Activated T-cell treated with anti-CD3 and anti-CD28 coated beads, Interleukin-2, amount 50 U/mL, for 24 hours (primary cell): Measurements from ENCODE around the gene CNTNAP3.
"Not testable (repeated sequence)": the region's sequence is repeated elsewhere in the genome, so short reads cannot be mapped to it uniquely, and the experiment has no call there.

Source experiments
- DNase-seq: peaks from one replicate; pipeline ENCODE4 v3.0.0-alpha.2; 2020
- H3K27ac Mint-ChIP-seq: 2 replicates; pipeline ENCODE4 v1.8.0; 2020; ENCODE audit warnings: mild to moderate bottlenecking, mixed read lengths
- H3K27me3 Mint-ChIP-seq: 2 replicates; pipeline ENCODE4 v1.8.0; 2020; ENCODE audit warnings: mixed read lengths
- H3K36me3 Mint-ChIP-seq: 2 replicates; pipeline ENCODE4 v1.8.0; 2020; ENCODE audit warnings: low read depth, mixed read lengths
- H3K4me1 Mint-ChIP-seq: 2 replicates; pipeline ENCODE4 v1.8.0; 2020; ENCODE audit warnings: low read depth, mixed read lengths
- H3K4me3 Mint-ChIP-seq: 2 replicates; pipeline ENCODE4 v1.8.0; 2020; ENCODE audit warnings: mild to moderate bottlenecking, moderate library complexity, mixed read lengths
- H3K9me3 Mint-ChIP-seq: 2 replicates; pipeline ENCODE4 v1.8.0; 2020; ENCODE audit warnings: mixed read lengths

The CNTNAP3 gene

GRCh38 chr9:39108145-39108544 is 179.8 kb downstream of the CNTNAP3 start:
- H3K27me3 Mint-ChIP-seq, result peaks cover 2% of the 10 kb centered on the region
- H3K36me3 Mint-ChIP-seq, result no peaks in the 10 kb centered on the region
- no peak for DNase-seq
- no peak overlapping the region for H3K27ac Mint-ChIP-seq
- H3K4me3 Mint-ChIP-seq, result no peak overlapping the region
- no peaks in the 10 kb centered on the region for H3K4me1 Mint-ChIP-seq
- no peaks in the 10 kb centered on the region for H3K9me3 Mint-ChIP-seq

DNA sequence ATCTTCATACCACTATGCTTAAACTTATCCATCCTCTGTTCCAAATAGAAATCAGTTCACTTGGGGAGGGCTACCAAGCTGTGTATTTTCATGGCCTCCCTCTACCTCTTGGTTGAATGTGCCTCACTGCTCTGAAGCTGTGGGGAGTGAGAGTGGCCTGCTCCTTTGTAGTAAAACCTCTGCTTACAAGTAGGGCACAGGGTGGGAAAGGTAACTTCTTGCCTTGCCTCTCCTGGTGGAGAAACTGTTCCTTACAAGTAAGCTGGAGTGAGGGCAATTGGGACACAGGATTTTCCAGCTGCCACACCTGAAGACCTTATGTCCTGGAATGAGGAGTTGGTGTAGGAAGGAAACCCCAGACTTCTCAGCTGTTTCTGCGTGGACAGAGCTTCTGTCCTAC is 190.8 kb downstream of the CNTNAP3 start:
- not testable (repeated sequence) for DNase-seq, H3K4me1 Mint-ChIP-seq, H3K27me3 Mint-ChIP-seq, H3K9me3 Mint-ChIP-seq, H3K36me3 Mint-ChIP-seq, H3K4me3 Mint-ChIP-seq, H3K27ac Mint-ChIP-seq

DNA sequence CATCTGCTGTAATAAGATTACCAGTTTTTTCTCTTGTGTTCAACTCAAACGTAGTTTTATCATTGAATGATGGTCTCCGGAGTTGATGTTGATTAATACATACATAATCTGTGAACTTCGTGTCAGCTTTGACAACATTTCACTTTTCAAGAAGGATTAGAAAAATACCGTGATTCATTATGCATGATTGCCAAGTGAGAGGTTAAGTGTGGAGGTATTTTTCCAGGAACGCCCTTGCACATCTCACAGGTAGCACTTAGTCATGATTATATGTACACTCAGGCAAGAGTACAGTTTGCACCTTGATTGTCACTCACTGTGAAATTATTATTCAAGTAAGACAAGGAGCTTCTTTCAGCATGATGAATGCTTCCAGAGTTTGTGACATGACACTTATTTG is 202.7 kb downstream of the CNTNAP3 start:
- H3K27ac Mint-ChIP-seq, H3K4me3 Mint-ChIP-seq, H3K27me3 Mint-ChIP-seq, H3K9me3 Mint-ChIP-seq, H3K4me1 Mint-ChIP-seq, DNase-seq, H3K36me3 Mint-ChIP-seq: not testable (repeated sequence)

- not testable (repeated sequence) for H3K27me3 Mint-ChIP-seq, H3K4me1 Mint-ChIP-seq, H3K27ac Mint-ChIP-seq
Observed at GRCh38 chr9:39082574-39082973, 205.4 kb downstream of the CNTNAP3 start.

GRCh38 chr9:39080081-39080480 is 207.9 kb downstream of the CNTNAP3 start:
- not testable (repeated sequence) for H3K4me1 Mint-ChIP-seq, DNase-seq, H3K36me3 Mint-ChIP-seq, H3K9me3 Mint-ChIP-seq, H3K27ac Mint-ChIP-seq, H3K4me3 Mint-ChIP-seq
- peaks cover 11% of the 10 kb centered on the region for H3K27me3 Mint-ChIP-seq

More at GRCh38 chr9:39082574-39082973, 205.4 kb downstream of the CNTNAP3 start:
- DNase-seq, H3K9me3 Mint-ChIP-seq, H3K4me3 Mint-ChIP-seq, H3K36me3 Mint-ChIP-seq: not testable (repeated sequence)

GRCh38 chr9:39078621-39079256 is 209.2 kb downstream of the CNTNAP3 start:
- not testable (repeated sequence) for H3K4me1 Mint-ChIP-seq, H3K9me3 Mint-ChIP-seq, H3K36me3 Mint-ChIP-seq, DNase-seq, H3K4me3 Mint-ChIP-seq, H3K27ac Mint-ChIP-seq
- H3K27me3 Mint-ChIP-seq, result peaks cover 11% of the 10 kb centered on the region

- H3K4me1 Mint-ChIP-seq, H3K36me3 Mint-ChIP-seq, DNase-seq, H3K27me3 Mint-ChIP-seq, H3K4me3 Mint-ChIP-seq, H3K27ac Mint-ChIP-seq, H3K9me3 Mint-ChIP-seq: not testable (repeated sequence)
Observed at GRCh38 chr9:39073537-39073936, 214.4 kb downstream of the CNTNAP3 start.

- not testable (repeated sequence) for H3K4me1 Mint-ChIP-seq, H3K9me3 Mint-ChIP-seq, H3K27ac Mint-ChIP-seq, DNase-seq, H3K4me3 Mint-ChIP-seq, H3K36me3 Mint-ChIP-seq, H3K27me3 Mint-ChIP-seq
Observed at GRCh38 chr9:39067683-39068082, 220.3 kb downstream of the CNTNAP3 start.

DNA sequence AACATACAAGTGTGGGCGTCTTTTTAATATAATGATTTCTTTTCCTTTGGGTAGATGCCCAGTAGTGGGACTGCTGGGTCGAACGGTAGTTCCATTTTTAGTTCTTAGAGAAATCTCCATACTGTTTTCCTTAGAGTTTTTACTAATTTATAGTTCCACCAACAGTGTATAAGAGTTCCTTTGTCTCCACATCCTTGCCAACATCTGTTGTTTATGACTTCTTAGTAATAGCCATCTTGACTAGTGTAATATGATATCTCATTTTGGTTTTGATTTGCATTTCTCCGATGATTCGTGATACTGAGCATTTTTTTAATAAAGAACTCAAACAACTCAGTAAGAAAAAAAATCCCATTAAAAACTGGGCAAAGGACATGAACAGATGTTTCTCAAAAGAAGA is 225.0 kb downstream of the CNTNAP3 start:
- not testable (repeated sequence) for H3K27ac Mint-ChIP-seq, H3K36me3 Mint-ChIP-seq, H3K4me1 Mint-ChIP-seq, H3K4me3 Mint-ChIP-seq, H3K9me3 Mint-ChIP-seq, H3K27me3 Mint-ChIP-seq, DNase-seq

DNA sequence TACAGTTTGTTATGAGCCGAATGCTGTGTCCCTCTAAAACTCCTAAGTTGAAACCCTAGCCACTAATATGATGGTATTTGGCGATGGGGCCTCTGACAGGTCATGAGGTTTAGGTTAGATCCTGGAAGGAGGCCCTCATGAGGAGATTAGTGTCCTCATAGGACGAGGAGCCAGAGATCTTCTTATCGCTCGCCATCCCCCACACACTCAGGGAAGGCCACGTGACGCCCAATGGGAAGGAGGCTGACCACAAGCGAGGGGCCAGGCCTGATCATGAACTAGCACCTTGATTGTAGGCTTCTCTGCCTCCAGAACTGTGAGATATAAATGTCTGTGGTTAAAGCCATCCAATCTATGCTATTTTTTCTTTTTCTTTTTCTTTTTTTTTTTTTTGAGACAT is 233.5 kb downstream of the CNTNAP3 start:
- H3K27ac Mint-ChIP-seq, H3K4me1 Mint-ChIP-seq, DNase-seq, H3K27me3 Mint-ChIP-seq, H3K4me3 Mint-ChIP-seq, H3K36me3 Mint-ChIP-seq, H3K9me3 Mint-ChIP-seq: not testable (repeated sequence)

- not testable (repeated sequence) for H3K27ac Mint-ChIP-seq, H3K4me1 Mint-ChIP-seq, H3K4me3 Mint-ChIP-seq, H3K9me3 Mint-ChIP-seq, H3K27me3 Mint-ChIP-seq, DNase-seq, H3K36me3 Mint-ChIP-seq
Observed at GRCh38 chr9:39046833-39047232, 241.1 kb downstream of the CNTNAP3 start.

DNA sequence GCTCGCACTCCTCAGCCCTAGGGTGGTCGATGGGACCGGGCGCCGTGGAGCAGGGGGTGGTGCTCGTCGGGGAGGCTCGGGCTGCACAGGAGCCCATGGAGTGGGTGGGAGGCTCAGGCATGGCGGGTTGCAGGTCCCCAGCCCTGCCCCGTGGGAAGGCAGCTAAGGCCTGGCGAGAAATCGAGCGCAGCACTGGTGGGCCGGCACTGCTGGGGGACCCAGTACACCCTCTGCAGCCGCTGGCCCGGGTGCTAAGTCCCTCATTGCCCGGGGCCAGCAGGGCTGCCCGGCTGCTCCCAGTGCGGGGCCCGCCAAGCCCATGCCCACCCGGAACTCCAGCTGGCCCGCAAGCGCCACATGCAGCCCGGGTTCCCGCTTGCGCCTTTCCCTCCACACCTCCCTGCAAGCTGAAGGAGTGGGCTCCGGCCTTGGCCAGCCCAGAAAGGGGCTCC is 245.6 kb downstream of the CNTNAP3 start:
- not testable (repeated sequence) for H3K4me3 Mint-ChIP-seq, H3K4me1 Mint-ChIP-seq, H3K27me3 Mint-ChIP-seq, H3K36me3 Mint-ChIP-seq, H3K9me3 Mint-ChIP-seq, H3K27ac Mint-ChIP-seq, DNase-seq

- not testable (repeated sequence) for H3K4me1 Mint-ChIP-seq, H3K9me3 Mint-ChIP-seq, H3K4me3 Mint-ChIP-seq
Observed at GRCh38 chr9:39041774-39042173, 246.2 kb downstream of the CNTNAP3 start.

DNA sequence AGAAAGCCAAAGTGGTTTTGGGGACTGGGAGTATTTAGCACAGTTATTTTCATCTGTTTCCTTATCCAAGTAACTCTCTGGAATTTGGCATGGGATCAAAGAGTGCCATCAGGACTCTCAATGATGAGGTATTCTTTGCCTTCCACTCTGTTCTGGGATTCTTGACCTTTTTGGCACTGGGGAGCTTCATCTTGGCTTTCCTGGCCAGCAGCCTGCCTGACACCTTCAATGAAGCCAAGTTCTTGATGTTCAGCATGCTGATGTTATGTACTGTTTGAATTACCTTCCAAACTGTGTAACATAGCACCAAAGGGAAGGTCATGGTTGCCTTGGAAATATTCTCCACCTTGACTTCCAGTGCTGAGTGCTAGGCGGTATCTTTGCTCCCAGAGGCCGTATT is 248.8 kb downstream of the CNTNAP3 start:
- not testable (repeated sequence) for DNase-seq, H3K4me3 Mint-ChIP-seq

More at GRCh38 chr9:39041774-39042173, 246.2 kb downstream of the CNTNAP3 start:
- not testable (repeated sequence) for DNase-seq, H3K27me3 Mint-ChIP-seq, H3K36me3 Mint-ChIP-seq, H3K27ac Mint-ChIP-seq

DNA sequence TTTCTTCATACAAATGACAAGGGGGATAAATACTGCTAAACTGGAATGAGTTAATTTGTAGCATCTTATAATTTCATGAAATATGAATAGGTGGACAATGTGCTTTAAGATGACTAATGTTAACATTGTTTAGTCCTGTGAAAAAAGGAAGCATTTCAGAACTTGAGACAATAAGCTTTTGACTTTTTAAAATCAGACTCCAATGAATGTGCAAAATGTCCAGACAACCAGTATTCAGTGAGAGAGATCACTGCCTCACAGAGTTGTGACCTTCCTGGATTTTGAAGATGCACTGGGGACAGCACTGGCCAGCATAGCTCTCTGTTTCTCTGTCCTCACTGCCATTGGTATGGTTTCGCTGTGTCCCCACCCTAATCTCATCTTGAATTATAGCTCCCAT is 249.7 kb downstream of the CNTNAP3 start:
- not testable (repeated sequence) for H3K4me3 Mint-ChIP-seq, H3K36me3 Mint-ChIP-seq, H3K4me1 Mint-ChIP-seq, H3K9me3 Mint-ChIP-seq, DNase-seq, H3K27me3 Mint-ChIP-seq, H3K27ac Mint-ChIP-seq

More for the DNA sequence above, 248.8 kb downstream of the CNTNAP3 start:
- H3K9me3 Mint-ChIP-seq, H3K27me3 Mint-ChIP-seq, H3K4me1 Mint-ChIP-seq, H3K36me3 Mint-ChIP-seq, H3K27ac Mint-ChIP-seq: not testable (repeated sequence)

DNA sequence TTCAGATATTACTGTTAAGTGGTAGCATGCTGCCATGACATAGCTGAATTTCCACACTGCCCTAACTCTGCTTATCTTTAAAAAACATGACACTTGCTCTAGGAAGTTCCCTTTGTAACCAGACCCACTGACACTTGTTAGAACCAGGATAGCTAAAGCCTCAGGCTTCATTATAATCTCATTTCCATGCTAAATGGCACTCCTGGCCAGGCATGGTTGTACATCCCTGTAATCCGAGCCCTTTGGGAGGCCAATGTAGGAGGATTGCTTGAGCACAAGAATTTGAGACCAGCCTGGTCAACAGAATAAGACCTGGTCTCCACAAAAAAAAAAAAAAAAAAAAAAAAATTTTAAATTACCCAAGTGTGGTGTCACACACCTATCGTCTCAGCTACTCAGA is 254.1 kb downstream of the CNTNAP3 start:
- H3K36me3 Mint-ChIP-seq, H3K4me1 Mint-ChIP-seq, DNase-seq, H3K9me3 Mint-ChIP-seq, H3K27me3 Mint-ChIP-seq, H3K27ac Mint-ChIP-seq, H3K4me3 Mint-ChIP-seq: not testable (repeated sequence)
